HG02943 (cell line): Measurements from ENCODE around the gene SMCO3.

ENCODE experiments used
- ATAC-seq: cut with Tn5 transposase; IDR thresholded peaks from one replicate; pipeline ENCODE4 v1.9.1; 2021; ENCODE audit warnings: mild to moderate bottlenecking, low read depth, moderate library complexity; ENCODE audit not compliant: unreplicated experiment

SMCO3 gene

GRCh38 chr12:14814014-14814413, at the start of gene SMCO3:
SMCO3 (minus strand) TSS chr12:14814182; CDS start chr12:14806680, 7,502 bp downstream.
- ATAC-seq = no peak

DNA sequence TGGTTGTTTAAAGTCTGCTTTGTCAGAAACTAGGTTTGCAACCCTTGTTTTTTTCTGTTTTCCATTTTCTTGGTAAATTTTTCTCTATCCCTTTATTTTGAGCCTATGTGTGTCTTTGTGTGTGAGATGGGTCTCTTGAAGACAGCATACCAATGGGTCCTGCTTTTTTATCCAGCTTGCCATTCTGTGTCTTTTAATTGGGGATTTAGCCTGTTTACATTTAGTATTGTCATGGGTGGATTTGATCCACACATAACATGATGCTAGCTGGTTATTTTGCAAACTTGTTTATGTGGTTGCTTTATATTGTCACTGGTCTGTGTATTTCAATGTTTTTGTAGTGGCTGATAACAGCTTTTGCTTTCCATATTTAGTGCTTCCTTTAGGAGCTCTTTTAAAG, 46.5 kb upstream of the SMCO3 start:
- ATAC-seq = no peak

DNA sequence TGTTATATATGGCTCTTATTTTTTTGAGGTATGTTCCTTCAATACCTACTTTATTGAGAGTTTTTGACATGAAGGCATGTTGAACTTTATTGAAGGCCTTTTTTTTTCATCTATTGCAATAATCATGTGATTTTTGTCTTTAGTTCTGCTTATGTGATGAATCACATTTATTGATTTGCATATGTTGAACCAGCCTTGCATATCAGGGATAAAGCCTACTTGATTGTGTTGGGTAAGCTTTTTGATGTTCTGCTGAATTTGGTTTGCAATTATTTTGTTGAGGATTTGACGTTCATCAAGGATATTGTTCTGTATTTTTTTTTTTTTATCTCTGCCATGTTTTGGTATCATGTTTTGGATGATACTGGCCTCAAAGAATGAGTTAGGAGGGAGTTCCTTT, 44.5 kb upstream of the SMCO3 start:
- no peak for ATAC-seq

DNA sequence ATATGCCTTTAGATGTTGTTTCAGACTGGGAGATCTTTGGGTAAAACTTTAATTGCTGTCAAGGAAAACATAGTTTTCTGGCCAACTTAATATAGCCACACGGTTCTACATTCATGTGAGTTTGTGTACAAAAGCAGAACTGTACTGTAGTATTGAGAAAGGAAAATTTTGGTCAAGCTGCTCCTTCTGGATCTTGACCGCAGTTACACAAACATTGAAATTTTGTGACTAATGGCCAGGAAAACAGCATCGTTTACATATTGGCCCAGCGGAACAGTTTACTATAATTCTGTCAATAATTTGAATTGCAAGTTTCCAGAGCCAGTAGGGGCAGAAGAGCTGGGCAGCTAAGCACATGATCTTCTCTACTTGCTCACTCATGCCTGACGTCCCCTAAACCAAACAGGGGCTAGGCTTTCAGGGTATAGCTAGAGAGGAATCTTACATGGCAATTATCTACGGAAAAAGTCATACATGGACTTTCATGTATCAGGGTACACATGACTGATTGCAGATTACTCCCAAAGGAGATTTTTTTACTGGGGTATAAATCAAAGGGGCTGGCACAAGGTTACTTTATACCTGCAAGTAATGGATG, 40.7 kb upstream of the SMCO3 start:
- no peak for ATAC-seq

DNA sequence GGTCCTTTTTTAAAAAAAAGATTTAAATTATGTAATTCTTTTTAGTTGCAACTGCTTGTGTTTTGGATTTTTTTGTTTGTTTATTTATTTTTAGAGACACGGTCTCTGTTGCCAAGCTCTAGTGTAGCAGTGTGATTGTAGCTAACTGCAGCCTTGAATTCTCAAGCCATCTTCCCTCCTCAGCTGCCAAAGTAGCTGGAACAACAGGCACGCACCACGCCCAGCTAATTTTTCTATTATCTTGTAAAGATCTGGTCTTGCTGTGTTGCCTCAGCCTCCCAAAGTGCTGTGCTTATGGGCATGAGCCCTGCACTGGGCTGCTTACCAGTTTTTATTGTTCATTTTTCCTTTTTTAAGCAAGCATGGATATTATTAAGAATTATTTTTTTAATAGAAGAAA, 40.0 kb upstream of the SMCO3 start:
- ATAC-seq = no peak

DNA sequence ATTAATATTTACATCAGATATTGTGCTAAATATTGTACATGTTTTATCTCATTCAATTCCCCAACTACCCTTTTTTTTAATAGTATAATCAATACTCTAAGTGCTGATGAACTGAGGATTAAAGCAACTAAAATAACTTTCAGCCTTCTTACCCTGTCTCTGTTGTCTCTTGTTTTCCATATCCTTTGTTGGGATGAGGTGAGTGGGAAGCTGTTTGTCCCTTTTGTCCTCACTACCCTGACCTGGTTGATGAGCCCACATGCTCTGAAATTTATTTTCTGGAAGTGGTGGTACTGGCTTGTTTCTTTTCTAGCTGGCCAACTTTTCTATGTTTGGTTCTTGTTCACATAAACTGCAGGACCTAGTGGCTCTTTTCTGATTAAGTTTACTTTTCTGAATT, 38.9 kb upstream of the SMCO3 start:
- no peak for ATAC-seq

DNA sequence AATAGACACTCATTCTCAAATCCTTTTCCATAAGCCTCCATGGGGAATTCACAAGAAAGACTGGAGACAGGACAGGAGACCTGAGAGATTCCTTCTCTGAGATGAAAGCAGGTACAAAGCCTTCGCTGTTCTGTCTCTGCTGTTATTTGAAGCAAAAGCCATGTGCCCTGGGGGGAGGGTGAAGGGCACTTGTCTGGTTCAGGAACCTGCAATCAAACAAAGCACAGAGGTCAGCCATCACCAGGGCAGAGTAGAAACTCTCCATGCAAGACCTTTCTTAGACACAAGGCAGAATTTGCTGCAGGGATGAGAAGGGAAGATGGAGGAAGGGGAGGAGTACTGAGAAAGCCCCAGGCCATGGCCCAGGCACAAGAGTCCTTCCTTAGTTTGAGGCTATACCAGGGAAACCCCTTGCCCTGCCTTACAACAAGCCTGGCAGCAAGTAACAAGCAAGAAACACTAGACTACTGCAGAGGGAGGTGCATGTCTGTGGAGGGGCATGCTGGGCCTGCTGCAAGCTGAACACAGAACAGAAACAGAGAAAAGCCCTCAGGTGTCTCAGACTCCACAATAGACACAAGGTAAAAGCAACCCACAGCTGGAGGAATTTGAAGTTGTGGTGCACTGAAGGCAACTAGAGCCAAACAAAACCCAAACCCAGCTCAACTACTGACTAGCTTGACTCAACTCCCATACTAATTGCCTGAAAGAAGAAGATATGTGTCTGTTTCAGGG, 37.1 kb upstream of the SMCO3 start:
- no peak for ATAC-seq

GRCh38 chr12:14849661-14850060, 35.7 kb upstream of the SMCO3 start:
- no peak for ATAC-seq

- no peak for ATAC-seq
Observed at GRCh38 chr12:14846876-14847580, 33.0 kb upstream of the SMCO3 start.

DNA sequence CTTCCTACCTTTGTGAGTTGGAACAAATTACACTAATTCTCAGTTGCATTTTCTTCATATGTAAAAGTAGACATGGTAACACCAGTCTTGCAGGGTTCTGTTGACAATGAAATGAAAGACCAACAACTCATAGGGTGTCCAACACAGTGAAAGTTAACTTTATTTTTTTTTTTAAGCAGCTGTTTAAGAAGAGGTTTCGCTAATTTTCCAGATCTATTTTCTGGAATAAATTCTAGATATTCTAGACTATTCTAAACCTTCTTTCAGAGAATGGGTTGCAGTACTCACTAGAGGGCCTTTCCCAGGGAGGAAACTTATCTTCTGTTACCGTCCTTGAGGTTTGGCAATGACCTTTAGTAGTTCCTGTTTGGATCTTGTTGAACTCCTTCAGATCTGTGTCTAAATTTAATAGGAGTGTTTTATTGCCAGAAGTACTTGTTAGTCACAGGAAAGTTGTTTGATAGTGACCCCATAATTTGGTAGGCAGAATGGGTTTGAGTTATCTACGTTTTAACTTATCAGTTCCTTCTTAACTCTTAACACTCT, 32.1 kb upstream of the SMCO3 start:
- ATAC-seq = no peak

GRCh38 chr12:14845350-14845750, 31.4 kb upstream of the SMCO3 start:
- no peak for ATAC-seq

- no peak for ATAC-seq
Observed at GRCh38 chr12:14844401-14844800, 30.4 kb upstream of the SMCO3 start.

DNA sequence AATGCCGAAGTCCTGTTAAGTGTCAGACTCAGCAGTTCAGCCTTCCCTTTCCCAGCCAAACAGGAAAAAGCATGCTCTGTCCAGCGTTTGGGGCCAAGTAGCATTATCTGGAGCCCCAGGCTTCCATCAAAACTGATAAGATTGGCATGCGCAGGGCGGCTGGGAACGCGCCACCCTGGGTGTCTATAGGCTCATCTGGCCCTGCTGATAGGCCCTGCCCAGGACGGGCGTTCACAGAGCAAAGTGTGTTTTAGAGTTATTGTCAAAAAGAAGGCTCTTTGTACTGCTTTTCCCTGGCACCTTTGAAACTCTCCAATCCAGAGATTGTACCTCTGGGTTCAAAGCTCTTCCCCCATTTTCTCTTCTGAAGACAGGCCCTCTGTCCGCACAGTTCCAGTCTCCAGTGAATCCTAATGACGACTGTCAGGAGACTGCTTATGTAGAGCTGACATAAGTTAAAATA, 29.5 kb upstream of the SMCO3 start, which contains the start of gene ART4:
Gene ART4 (minus strand): TSS at position 102 of the 463 bp plus-strand sequence. CDS start 413 bp downstream, outside the sequence.
- ATAC-seq = no peak

DNA sequence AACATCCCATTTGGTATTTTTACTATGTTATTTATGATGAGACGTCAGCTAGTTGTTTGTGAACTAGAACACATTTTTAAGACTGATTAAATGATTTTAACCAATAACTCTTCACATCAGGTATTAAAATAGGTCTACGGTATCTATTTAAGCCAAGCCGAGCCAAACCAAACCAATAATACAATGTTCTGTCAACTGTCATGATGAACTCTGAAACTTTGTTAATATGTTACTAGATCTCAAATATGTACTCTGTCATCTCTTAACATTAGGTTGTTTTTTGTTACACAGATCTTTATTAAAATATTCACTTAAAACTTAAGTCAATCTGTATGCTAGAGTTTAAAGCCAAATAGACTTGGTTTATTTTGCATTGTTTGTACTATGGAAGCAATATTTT, 28.3 kb upstream of the SMCO3 start:
- no peak for ATAC-seq

DNA sequence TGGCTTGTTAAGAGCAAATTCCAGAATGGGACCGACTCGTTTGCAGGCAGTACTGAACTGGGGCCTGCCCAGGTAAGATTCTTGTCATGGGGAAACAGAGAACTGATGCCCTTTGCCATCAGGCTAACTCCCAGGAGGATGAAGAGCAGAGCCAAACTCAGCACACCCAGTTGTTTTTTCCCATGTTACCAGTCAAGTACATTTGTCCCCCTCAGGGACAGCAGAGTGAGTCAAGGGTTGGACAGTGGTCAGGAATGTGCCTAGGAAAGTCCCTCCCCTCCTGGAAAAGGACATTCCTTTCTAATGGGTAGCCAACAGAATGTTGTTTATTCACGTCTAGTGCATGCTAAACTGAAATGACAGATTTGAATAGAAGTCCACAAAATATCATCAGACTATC, 27.8 kb upstream of the SMCO3 start:
- no peak for ATAC-seq

DNA sequence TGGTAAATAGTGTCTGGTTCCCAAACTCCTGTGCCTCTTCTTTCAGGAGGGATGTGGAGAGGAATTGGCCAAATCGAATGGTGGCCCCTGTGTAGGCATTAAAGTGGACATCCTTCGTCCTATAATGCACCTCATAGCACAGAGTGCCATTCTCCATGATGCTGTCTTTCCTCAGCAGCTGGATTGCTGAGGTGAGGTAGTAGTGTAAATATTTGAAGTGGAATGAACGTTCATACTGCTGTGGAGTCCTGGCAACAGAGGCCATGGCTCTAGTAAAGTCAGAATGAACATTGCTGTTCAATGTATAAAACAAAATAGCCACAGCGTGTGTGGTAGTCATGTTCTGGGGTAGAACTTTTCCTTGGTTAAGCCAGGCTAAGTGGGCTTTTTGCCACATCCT, 26.6 kb upstream of the SMCO3 start:
- ATAC-seq = no peak

GRCh38 chr12:14839262-14839661, 25.3 kb upstream of the SMCO3 start:
- ATAC-seq = no peak

DNA sequence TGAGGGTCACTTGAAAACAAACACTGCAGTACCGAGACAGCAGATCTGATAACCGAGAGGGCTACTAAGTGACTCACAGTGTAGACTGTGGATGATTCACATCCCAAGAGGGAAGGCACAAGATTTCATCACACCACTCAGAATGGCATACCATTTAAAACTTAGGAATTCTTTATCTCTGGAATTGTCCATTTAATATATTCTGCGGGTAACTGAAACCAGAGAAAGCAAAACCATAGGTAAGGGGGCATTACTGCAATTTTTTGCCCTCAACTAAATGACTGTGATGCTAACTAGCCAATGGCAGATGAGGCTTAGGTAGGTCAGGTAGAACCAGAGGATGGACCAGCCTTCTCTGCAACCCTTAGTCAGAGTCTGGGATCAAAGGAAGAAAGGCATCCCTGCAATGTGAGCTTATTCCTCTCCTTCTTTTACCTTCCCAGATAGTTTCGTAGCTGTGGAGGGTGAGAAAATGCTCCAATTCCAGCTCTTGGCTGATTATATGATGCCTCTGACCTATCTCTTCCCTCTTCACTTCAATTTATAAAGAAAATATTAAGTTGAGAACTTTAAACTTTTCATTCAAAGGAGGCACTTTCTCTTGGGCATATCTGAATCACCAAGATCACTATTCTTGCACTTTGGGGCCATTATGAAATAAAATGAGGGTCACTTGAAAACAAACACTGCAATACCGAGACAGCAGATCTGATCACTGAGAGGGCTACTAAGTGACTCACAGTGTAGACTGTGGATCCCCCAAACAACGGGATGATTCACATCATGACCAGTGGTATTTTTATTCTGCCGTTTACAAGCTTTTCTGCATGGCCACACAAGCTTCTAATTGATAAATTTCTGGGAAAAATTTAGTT, 22.6 kb upstream of the SMCO3 start:
- no peak for ATAC-seq

DNA sequence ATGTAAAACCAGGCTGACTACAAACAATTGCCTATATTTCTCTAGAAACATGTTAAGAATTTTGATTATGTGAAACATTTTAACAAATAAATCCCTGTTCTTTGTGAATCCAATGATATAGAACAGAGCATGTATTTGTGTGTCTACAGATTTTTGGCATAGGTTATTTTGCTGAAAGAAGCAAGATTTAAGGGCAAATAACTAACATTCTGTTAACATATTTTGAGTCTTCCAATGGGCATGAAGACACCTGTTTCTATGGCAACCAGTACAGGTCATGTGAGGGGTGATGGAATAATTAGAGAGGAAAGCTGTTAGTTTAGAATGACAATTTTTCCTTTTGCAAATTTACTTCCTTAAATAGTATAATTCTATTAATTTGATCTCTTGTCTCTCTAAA, 20.5 kb upstream of the SMCO3 start:
- no peak for ATAC-seq

DNA sequence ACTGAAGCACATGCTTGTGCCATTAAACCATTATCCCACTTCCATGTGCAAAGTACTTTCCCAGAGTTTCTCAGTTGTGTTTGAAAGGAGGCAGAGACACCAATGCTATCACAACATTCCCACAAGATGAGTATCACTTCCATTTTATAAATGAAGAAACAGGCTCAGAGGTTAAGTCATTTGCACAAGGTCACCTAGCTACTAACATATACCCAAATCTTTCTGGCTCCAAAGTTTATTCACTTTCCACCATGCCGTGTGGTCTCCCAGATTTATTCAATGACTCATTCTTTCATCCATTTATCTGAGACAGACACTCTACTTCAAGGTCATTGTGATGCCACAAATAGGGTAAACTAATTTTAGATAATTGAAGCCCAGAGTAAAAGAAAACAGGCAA, 20.0 kb upstream of the SMCO3 start:
- ATAC-seq = no peak
